Measurements from ENCODE around the gene RAB15.

RAB15 gene

DNA sequence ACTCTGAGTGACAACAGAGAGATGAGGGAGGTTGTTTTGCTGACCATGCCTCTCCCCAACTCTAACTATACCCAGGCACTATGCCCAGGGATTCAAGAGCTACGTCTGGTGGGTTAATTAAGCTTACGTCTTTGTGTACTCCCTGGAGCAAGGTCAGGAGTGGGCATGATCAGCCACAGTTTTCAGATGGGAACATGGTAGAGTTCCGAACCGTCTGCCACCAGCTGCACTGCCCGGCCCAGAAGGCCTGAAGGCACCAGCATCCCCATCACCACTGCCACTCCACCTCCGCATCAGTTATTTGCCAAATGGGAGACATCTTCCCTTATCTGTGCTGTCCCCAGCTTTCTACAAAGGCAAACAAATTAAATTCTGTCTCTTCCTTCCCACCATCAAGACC lies 18.5 kb downstream of the RAB15 start:
- no peak for DNase-seq

GRCh38 chr14:64953310-64953654 lies 18.9 kb downstream of the RAB15 start:
- DNase-seq, result no peak

DNA sequence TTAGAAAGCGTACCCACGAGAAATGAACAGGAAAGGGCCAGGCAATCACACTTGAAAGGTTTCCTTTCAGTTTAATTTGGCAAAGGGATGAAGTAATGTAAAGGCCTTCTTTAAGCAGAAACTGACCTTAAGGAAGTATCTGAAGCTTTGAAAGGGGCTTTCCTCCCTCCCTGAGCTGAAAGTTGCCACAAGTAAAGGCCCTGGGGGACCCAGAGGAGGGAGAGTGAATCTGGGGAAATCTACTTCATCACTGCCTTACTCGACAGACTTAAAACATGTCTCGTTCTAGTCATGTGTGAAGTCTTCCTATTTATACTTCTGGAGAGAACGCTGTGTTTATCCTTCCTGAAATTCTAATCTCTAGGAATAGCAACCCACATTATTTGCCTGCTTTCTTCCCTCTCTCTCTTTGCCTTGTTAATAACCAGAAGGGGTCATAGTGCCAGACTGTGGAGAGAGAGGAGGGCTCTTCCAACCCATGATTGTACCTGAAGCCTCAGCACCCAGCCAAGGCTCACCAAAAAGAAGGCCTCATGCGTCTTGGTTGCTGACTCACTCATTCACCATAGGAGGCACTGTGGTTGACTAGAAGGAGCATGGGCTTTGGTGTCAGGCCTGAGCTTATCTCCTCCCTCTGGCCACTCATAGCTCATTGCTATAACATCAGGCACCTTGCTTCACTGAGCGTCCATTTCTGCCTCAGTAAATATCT lies 19.4 kb downstream of the RAB15 start:
- no peak for DNase-seq

DNA sequence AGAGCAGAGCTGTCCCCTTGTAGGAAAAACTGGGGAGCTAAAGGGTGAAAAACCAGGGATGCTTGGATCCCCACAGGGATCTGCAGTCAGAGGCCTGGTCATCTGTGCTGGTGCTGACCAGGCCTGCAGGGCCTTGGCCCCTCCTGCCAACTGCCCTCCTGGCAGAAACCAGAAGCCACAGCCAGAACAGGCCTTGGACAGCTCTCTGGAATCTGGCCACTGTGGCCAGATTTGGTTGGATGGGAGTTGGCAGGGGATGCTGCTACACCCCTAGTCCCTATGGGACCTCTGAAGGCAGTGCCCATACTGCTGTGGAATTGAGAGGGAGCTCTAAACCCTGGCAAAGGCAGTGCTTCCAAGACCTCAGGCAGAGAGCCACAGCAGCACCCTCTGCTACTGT lies 20.4 kb downstream of the RAB15 start:
- no peak for DNase-seq

GRCh38 chr14:64951291-64951690 lies 20.8 kb downstream of the RAB15 start:
- no peak for DNase-seq

DNA sequence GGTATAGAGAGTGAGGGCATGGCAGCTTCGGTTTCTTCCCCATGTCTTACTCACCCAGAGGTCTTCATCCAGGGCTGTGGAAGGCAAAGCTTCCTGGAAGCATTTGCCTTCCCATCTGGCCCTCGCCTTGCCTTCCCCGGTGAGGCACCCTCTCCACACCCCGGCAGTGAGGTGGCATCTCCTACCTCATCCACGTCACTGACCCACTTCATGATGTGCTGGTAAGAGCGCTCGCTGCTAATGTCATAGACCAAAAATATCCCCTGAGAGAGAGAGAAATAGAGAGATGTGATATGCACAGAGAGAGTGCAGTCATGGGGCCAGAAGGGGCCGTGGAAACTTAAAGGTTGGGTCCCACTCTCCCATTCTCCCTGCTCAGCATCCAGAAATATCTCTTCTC lies 21.2 kb downstream of the RAB15 start:
- DNase-seq, result no peak

GRCh38 chr14:64948612-64949210 lies 23.4 kb downstream of the RAB15 start:
- no peak for DNase-seq

- no peak for DNase-seq
These were observed 24.2 kb downstream of the RAB15 start for GRCh38 chr14:64947710-64948611.

DNA sequence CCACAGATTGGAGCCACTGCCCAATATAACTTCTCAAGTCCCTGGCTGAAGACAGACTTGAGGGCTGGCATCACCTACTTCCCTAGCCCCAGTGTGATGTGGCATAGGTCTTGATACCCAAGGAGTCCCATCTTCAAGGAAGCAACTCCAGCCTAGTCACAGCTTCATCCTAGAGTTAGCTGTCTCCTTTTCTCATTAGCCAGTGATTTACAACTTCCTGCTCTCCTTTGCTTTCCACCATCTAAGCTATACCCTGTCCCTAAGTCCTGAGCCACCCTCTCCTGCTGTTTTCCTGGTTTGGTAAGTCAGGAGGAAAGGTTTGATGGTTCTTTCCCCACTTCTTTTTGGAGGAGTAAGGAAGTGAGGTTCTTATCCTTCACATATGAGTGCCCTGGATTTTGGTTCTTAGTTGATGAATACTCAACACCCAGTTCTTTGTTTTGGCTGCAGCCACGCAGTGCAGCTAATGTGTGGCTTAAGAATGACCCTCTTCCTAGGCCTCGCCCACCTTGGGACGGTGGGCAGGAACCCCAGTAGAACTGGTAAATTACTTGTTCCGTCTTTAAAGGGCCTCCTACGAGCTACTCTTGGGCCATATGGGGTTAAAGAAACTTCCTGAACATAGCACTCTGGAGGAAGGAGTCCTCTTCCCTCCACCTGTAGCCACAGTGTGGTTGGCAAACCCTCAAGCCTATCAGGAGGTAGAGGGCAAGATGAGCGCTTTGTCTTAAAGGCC lies 25.7 kb downstream of the RAB15 start:
- no peak for DNase-seq

GRCh38 chr14:64945431-64946178 lies 26.5 kb downstream of the RAB15 start:
- DNase-seq, result no peak

DNA sequence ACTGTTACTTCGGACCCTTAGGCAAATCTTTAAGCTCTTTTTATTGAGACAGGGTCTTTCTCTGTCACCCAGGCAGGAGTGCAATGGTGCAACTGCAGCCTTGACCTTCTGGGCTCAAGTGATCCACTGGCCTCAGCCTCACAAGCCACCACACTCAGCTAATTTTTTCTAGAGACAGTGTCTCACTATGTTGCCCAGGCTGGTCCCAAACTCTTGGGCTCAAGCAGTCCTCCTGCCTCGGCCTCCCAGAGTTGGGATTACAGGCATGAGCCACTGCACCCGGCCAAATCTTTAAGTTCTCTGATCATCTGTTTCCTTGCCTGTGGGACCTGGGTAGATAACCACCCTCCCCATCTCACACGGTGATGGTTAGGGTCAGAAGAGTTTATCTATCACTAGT lies 27.3 kb downstream of the RAB15 start:
- no peak for DNase-seq

DNA sequence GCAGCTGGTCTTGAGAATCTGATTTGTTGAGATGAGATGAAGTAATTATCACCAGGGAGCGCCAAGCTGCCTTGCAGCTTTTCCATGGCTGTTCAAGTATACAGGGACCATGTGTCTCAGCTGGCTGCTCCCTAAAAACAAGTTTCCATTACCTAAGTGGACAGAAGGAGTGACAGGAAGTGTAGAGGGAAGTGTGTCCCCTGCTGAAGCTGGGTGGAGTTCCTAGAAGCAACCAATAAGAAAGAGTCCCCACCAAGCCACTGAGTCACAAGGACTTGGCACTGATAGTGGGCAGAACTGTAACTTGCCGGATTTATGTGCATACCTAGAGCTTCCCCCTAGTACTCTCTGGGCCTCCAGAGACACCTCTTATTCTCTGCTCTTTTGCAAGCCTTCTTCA lies 28.1 kb downstream of the RAB15 start:
- DNase-seq, result no peak

GRCh38 chr14:64943556-64943955 lies 28.6 kb downstream of the RAB15 start:
- no peak for DNase-seq

DNA sequence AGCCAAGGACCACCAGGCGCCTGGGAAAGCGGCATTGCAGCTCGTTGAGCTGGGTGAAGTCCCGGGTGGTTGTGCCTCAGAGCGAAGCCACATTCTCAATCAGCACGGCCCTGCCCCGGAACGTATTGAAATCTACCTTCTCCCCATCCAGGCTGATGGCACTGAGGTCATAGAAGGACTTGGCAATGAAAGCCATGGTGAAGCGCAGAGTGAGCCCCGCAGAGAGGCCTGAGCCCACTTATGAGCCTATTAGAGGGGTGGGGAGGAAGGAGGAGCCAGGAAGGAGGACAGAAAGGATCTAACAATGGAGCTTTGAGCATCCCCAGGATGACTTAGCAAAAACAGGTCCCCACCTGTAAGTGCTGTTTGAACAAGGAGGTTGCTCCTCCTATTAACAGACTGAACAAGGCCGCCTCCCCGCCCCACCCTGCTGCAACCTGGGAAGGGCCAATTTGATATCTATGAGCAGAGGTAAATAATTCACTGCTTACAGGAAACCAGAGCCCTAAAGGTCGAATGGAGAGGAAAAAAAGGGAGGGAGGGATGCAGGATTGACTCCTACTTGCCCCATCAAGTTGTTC lies 29.5 kb downstream of the RAB15 start, which contains the start of gene GPX2:
GPX2 (minus strand) TSS at position 215 of the 581 bp plus-strand sequence; CDS start at position 196, 19 bp downstream.
- DNase-seq, result peak; percentile 80 to 81

DNA sequence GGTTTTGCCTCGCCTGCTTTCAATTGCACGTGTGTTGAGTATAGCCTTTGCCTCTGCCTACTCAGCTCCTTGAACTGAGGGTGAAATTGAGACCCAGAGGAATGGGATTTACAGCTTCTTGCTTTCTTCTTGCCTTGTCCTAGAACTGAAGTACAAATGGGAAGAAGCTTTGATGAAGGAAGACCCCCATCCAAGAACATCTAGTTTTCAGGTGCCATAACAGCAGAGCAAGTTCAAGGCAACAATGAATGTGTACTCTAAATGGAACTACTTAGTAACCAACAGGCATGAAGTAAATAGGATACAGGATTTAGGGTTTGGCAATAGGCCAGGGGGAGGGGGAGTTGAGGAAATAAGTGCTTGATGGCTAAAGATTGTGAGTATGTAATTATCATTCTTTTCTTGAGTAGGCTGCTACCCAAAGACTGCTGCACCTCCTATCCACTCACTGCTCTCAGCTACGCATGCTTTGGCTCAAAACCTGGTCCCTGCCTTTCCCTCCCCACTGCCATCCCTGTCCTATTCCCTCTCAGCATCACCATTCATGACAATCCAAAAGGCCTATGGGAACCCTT lies 31.7 kb downstream of the RAB15 start:
- DNase-seq, result no peak

DNA sequence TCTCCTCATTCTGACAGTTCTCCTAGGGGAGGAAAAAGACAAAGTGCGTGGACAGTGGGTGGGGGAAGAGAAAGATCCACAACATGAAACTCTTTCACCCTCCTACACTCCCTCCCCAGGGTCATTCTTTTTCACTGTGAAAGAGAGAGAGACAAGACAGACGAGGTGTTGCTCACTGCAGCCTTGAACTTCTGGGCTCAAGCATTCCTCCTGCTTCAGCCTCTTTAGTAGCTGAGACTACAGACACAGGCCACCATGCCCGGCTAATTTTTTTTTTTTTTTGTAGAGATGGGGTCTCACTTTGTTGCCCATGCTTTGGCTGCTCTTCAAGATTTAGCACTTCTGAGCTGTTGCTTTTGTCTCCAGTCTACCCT lies 32.3 kb downstream of the RAB15 start:
- no peak for DNase-seq

DNA sequence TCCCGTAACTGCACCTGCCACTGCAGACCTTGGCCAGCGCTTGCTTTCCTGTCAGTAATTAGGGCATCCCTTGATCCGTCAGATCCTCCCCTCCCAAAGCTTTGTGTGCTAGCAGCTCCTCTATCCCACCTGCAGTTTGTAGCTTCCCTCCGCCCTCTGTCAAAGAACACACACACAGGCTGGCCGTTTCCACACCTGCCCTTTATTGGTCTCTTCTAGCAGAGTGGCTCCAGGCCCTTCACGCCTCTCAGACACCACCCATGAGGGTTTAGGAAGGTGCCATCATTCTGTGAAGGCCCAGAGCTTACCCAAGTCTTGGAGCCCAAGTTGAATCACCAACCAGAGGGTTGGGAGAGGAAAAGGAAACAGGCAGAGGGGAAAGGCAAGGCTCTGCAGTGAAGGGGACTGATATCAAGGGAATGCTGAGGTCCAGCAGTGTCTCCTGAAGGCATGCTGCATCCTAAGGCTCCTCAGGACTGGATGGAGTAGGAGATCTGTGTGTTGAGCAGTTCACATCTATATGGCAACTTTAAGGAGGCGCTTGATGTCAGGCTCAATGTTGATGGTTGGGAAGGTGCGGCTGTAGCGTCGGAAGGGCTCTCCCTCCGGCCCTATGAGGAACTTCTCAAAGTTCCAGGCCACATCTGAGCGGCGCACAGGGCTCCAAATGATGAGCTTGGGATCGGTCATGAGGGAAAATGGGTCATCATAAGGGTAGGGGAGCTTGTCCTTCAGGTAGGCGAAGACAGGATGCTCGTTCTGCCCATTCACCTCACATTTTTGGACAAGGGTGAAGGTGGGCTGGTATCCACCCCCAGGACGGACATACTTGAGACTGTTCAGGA lies 32.9 kb downstream of the RAB15 start:
- DNase-seq, result no peak

GRCh38 chr14:64937821-64938193 lies 34.3 kb downstream of the RAB15 start:
- DNase-seq, result peak in 1 of 2 experiments; percentile 5

DNA sequence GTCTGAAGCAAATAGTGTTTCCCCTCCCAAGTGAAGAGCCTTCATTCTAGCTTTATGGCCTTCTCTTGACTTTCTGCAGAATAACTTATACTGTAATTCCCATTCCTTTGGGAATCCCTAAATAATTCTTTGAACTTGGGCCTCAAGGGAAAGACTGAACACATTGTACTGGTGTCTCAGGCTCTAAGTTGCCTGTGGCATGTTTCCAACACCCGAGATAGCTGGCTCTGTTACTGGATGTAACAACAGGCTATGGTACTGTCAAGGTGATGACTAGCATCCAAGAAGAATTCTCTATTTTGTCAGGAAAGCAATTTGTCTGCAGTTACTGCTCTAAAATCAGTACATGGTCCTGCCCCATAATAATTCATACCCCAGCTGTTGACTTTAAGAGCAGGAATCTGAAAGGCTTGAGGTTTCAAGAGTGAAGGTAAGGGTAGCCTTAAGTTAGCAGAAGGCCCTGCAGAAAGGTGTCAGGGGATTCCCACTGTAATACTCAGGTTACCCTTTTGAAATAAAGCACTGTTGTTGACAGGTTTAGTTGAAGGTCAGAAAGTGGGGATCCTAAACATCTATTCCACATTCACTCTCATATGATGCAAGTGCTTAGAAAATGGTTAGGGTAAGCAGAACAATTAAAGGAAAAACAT lies 34.8 kb downstream of the RAB15 start:
- no peak for DNase-seq

DNA sequence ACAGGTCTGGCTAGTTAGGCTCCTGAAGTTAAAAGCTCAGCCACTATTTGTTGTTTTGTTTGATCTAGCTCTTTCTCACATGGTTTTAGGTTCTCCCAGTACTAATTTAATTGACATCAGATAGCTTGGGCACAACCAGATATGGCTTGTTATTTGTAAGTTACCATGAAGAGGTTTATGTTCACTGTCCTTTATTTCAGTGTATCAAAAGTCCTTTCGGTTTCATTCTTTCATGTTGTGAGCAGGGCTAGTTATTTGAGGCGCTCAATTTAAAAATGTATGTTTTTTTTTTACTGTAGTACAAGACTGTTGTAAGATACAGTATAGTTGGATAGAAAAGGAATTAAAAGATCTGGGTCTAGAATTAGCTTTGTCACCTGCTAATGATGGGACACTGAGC lies 36.6 kb downstream of the RAB15 start:
- DNase-seq, result no peak

Data from NCI-H526 (cell line).